Pancreas (tissue), 10 donors: ENCODE data around the gene YY1. TPM values are rescaled to one million over a fixed set of nuclear protein-coding genes. Genes with fewer than 3 reads are reported as not detected.

Experiments
- ATAC-seq, 4 donors: fragments of 200-7000 bp; cut with Tn5 transposase; one replicate each; pipeline versions ENCODE4 v1.8.0 to v1.9.1; 2020; ENCODE audit warnings: mild to moderate bottlenecking in 4 of 4, moderate library complexity in 4 of 4
- DNase-seq, 6 donors: peaks; one replicate each; pipeline ENCODE4 v3.0.0-alpha.2; 2020
- FAIRE-seq: peaks from 2 replicates; lab custom pipeline; 2012; peaks lifted over from hg19 to GRCh38; lab: Jason Lieb, UNC
- H3K27ac ChIP-seq, 4 donors: fragments of 200-600 bp; sonication (generic); 1 replicate in 3 of 4; 2 replicates in 1 of 4; pipeline versions ENCODE4 v1.5.0 to v1.8.0; 2020
- H3K27me3 ChIP-seq, 4 donors: fragments of 200-600 bp; one replicate each; pipeline ENCODE4 v1.8.0; 2021
- H3K36me3 ChIP-seq, 3 donors: fragments of 200-600 bp; sonication (generic) in 1 of 3; one replicate each; pipeline versions ENCODE4 v1.5.0 to v1.8.0; 2020 to 2021
- H3K4me1 ChIP-seq, 3 donors: fragments of 200-600 bp; one replicate each; pipeline ENCODE4 v1.8.0; 2021
- H3K4me3 ChIP-seq, 4 donors: fragments of 200-600 bp; sonication (generic) in 2 of 4; one replicate each; pipeline versions ENCODE4 v1.5.0 to v1.8.0; 2020 to 2021
- H3K9me3 ChIP-seq, 4 donors: fragments of 200-600 bp; one replicate each; pipeline ENCODE4 v1.8.0; 2021
- WGBS, 2 donors: extraction: QIAGEN DNeasy Blood & Tissue Kit; methylation state at CpG; one replicate each; pipeline ENCODE4 v1.1.7; 2013; 5-methylcytosine and 5-hydroxymethylcytosine counted together
- intact Hi-C, 3 donors: fragments of 100-400 bp; cut with DNase I; formaldehyde crosslinking; loops; one replicate each; pipeline versions ENCODE4 v1.11.1 to v1.14.2; 2022
- polyA plus RNA-seq, 2 donors: library from polyadenylated mRNA; stranded (reverse); fragments of 200-250 nt; gene quantifications; one replicate each; pipeline ENCODE4 v1.2.3, GENCODE V29; 2013
- total RNA-seq, 6 donors: library from RNA; stranded (reverse); fragmentation: NEBNext Ultra II Directional in 4 of 6; extraction: Animal tissue kit (Norgen Biotek cat#: 25700) in 4 of 6; gene quantifications; one replicate each; pipeline versions ENCODE4 v1.2.1 to v1.2.4, GENCODE V29; 2021 to 2023
- TF ChIP-seq, protein P1 (sequence below), 4 donors: fragments of 200-600 bp; sonication (generic) in 3 of 4; IDR thresholded peaks; one replicate each; pipeline versions ENCODE4 v1.5.0 to v1.8.0; 2021; ENCODE audit warnings: antibody characterized with exemption in 4 of 4
- donor health status: healthy with polysubstance abuse.
- donor health status: DM: no; HTN: no; CAD: no; lungs with moderate emphysema.
- donor health status: DM: no; HTN: no; CAD: no.
- donor health status: control.
- donor health status: control.
- donor health status: Bipolar disorder and iron deficiency.
- donor health status: DM: yes; HTN: yes; CAD: no.
- donor health status: DM: no; HTN: no; CAD: no.
- donor health status: DM: no; HTN: no; CAD: no.
- donor health status: DM: yes; HTN: yes; CAD: no.

Gene YY1
- total and polyA plus RNA-seq, 8 donors, result 10.5 to 38.7 (median 24.1) TPM

DNA sequence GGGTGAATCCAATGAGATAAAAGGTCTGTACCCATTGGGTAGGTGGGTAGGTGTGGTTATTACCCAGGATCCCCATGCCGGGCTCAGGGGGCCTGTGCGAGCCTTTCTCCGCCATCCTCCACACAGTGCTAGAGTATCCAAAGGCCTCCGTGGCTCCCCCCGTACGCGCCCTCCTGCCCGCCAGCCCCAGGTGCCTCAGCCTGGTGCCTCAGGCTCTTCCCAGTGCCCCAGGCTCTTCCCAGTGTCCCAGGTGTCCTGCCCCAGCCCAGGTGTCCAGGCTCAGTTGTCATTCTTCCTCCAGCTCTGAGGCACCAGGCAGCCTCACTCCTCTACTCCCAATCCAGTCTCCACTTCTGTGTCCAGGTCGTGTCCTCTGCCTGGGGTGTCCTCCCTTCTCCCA is 27.6 kb upstream of the YY1 start:
- H3K36me3 ChIP-seq, result no peaks in the 10 kb centered on the region
- peaks cover 0 to 7% (median 3%) of the 10 kb centered on the region in 3 donors for H3K4me1 ChIP-seq
- no peak overlapping the region for H3K27ac ChIP-seq
- WGBS, 2 donors, result 85 to 90% methylated on average over 9 of the region's 9 CpGs
- H3K9me3 ChIP-seq, result no peaks in the 10 kb centered on the region
- no peak for ATAC-seq
- no peaks in the 10 kb centered on the region for H3K27me3 ChIP-seq
- TF ChIP-seq, protein P1, sequence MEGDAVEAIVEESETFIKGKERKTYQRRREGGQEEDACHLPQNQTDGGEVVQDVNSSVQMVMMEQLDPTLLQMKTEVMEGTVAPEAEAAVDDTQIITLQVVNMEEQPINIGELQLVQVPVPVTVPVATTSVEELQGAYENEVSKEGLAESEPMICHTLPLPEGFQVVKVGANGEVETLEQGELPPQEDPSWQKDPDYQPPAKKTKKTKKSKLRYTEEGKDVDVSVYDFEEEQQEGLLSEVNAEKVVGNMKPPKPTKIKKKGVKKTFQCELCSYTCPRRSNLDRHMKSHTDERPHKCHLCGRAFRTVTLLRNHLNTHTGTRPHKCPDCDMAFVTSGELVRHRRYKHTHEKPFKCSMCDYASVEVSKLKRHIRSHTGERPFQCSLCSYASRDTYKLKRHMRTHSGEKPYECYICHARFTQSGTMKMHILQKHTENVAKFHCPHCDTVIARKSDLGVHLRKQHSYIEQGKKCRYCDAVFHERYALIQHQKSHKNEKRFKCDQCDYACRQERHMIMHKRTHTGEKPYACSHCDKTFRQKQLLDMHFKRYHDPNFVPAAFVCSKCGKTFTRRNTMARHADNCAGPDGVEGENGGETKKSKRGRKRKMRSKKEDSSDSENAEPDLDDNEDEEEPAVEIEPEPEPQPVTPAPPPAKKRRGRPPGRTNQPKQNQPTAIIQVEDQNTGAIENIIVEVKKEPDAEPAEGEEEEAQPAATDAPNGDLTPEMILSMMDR (IDR thresholded peaks at IDR 0.05), result no peak
- FAIRE-seq, result no peak
- H3K4me3 ChIP-seq, result no peak overlapping the region
- intact Hi-C loops, result no loop called here
- no peak for DNase-seq

DNA sequence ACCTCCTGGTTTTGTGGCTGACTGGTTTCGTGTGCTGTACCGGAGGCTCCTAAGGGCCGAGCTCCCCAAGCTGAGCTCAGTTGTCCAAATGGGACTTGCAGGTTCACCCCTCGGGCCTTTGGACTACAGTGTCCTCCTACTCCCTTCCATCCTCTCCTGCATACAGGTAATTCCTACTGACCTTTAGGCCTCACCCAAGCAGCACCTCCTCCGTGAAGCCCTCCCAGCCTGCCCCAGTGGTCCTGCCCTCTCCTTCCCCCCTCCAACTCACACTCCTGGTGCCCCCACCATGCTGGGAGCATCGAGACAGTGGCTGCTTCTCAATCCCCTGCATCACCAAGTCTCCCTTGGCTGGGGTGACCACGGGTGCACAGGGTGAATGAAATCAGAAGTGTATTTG is 27.1 kb upstream of the YY1 start:
- no peak for ATAC-seq
- Histone ChIP-seq H3K4me3 (no peak overlapping the region), H3K27ac (no peak overlapping the region), H3K9me3 (no peaks in the 10 kb centered on the region), H3K36me3 (no peaks in the 10 kb centered on the region), H3K27me3 (no peaks in the 10 kb centered on the region), H3K4me1 (peaks cover 0 to 7% (median 3%) of the 10 kb centered on the region in 3 donors)
- intact Hi-C loops, result no loop called here
- TF ChIP-seq, protein P1 (IDR thresholded peaks at IDR 0.05), result no peak
- FAIRE-seq, result no peak
- 90 to 92% methylated on average over 7 of the region's 7 CpGs for WGBS, 2 donors
- no peak for DNase-seq

DNA sequence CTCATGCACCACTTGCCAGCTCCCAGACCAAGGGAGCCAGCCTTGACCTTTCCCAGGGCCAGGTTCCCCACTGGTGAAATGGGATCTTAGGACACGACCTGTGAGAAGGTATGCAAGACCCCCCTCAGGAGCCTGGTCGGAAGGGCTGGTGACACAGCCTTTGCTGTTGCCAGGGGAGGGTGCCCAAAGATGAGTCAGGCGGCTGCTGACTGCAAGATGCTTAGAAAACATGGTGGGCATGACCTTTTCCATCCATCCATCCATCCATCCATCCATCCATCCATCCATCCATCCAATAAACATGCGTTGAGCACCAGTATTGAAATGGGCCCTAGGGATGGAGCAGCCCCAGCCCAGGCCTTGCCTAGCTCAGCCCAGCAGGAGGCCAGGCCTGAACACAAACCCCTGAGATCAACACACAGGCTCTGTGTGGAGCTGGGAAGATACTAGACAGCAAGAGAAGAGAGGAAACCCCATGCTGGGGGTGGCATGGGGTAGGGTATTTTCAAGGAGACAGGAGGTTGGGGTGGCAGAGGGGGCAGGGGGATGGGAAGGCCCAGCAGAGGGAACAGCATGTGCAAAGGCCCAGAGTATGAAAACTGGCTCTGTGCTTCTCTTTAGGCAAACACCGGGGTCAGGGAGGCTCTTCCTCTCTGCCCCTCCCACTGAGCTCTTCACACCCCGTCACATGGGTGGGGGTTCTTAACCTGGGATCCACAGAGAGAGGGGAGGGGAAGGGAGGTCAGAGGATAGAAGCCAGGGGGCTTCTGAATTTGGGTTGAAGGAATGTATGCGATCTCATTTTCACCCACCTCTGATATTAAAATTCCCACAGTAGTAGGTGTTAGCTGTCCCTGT is 26.2 kb upstream of the YY1 start:
- Histone ChIP-seq H3K4me3 (no peak overlapping the region), H3K27ac (no peak overlapping the region), H3K27me3 (no peaks in the 10 kb centered on the region), H3K9me3 (no peaks in the 10 kb centered on the region), H3K4me1 (peaks cover 0 to 7% (median 3%) of the 10 kb centered on the region in 3 donors), H3K36me3 (no peaks in the 10 kb centered on the region)
- TF ChIP-seq, protein P1 (IDR thresholded peaks at IDR 0.05), result no peak
- intact Hi-C loops, result no loop called here
- DNase-seq (no peak), ATAC-seq (no peak), FAIRE-seq (no peak)
- WGBS, 2 donors, result 91 to 92% methylated on average over 7 of the region's 7 CpGs

DNA sequence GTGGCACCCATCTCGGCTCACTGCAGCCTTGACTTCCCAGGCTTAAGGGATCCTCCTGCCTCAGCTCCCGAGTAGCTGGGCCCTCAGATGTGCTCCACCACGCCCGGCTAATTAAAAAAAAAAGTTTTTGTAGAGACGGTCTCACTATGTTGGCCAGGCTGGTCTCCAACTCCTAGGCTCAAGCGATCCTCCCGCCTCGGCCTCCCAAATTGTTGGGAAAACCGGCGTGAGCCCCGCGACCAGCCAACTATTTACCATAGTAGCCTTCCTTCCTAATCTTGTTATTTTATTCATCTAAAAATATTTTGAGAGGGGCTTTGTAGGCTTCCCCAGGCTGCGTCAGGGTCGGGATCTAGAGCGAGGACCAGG is 25.4 kb upstream of the YY1 start:
- Histone ChIP-seq H3K9me3 (no peaks in the 10 kb centered on the region), H3K4me3 (peak overlapping the region; percentile 70 to 83 (median 78)), H3K27ac (peak overlapping the region; percentile 91 to 97 (median 96)), H3K4me1 (peaks cover 0 to 7% (median 3%) of the 10 kb centered on the region in 3 donors), H3K36me3 (no peaks in the 10 kb centered on the region), H3K27me3 (no peaks in the 10 kb centered on the region)
- DNase-seq (no peak), FAIRE-seq (no peak), ATAC-seq (no peak)
- TF ChIP-seq, protein P1 (IDR thresholded peaks at IDR 0.05), result no peak
- WGBS, 2 donors, result 57 to 59% methylated on average over 15 of the region's 15 CpGs
- intact Hi-C loops, result no loop called here
